HepG2 (cell line): ENCODE results near the gene DCLRE1C. TPM values are rescaled to one million over a fixed set of nuclear protein-coding genes. Genes with fewer than 3 reads are reported as not detected.

Experiments
- AHDC1 ChIP-seq: sonication (generic); formaldehyde crosslinking; IDR thresholded peaks from 2 replicates; pipeline ENCODE4 v1.5.1; 2020; ENCODE audit warnings: mild to moderate bottlenecking, missing genetic modification reagents, borderline replicate concordance
- ATF2 ChIP-seq: sonication (generic); formaldehyde crosslinking; IDR thresholded peaks from 2 replicates; pipeline ENCODE4 v1.4.0; 2020; ENCODE audit warnings: missing genetic modification reagents
- ATM ChIP-seq: fragments of 450-650 bp; IDR thresholded peaks from 2 replicates; pipeline ENCODE4 v1.7.1; 2017; ENCODE audit warnings: mild to moderate bottlenecking, borderline replicate concordance
- CSRNP1 ChIP-seq: sonication (generic); formaldehyde crosslinking; IDR thresholded peaks from 2 replicates; pipeline ENCODE4 v1.8.1; 2023; ENCODE audit warnings: mild to moderate bottlenecking, missing genetic modification reagents
- HNF1B ChIP-seq: sonication (generic); formaldehyde crosslinking; IDR thresholded peaks from 2 replicates; pipeline ENCODE4 v1.5.1; 2020; ENCODE audit warnings: mild to moderate bottlenecking, moderate library complexity, missing genetic modification reagents
- IRF2 ChIP-seq: IDR thresholded peaks from 2 replicates; pipeline ENCODE4 v1.6.1; 2018; ENCODE audit warnings: missing genetic modification reagents, missing compliant biosample characterization
- JUND ChIP-seq: sonication (generic); formaldehyde crosslinking; IDR thresholded peaks from 2 replicates; pipeline ENCODE4 v1.8.0; 2022; ENCODE audit warnings: mild to moderate bottlenecking, missing genetic modification reagents
- KLF9 ChIP-seq: IDR thresholded peaks from 2 replicates; pipeline ENCODE4 v1.6.1; 2016; ENCODE audit warnings: low read depth
- RAD21 ChIP-seq: fragments of 450-650 bp; formaldehyde crosslinking; IDR thresholded peaks from 2 replicates; pipeline ENCODE4 v1.5.0; 2020; ENCODE audit warnings: mild to moderate bottlenecking
- SALL1 ChIP-seq: sonication (generic); formaldehyde crosslinking; IDR thresholded peaks from 2 replicates; pipeline ENCODE4 v1.8.0; 2022; ENCODE audit warnings: mild to moderate bottlenecking, missing genetic modification reagents
- SRSF1 ChIP-seq: fragments of 200-400 bp; formaldehyde crosslinking; optimal IDR thresholded peaks from 2 replicates; pipeline ENCODE3; 2017; ENCODE audit warnings: mild to moderate bottlenecking, low read depth, low read length, moderate library complexity
- ZBTB2 ChIP-seq: sonication (generic); formaldehyde crosslinking; IDR thresholded peaks from 2 replicates; pipeline ENCODE4 v1.8.0; 2022; ENCODE audit warnings: low read depth, missing genetic modification reagents
- ZFY ChIP-seq: sonication (generic); formaldehyde crosslinking; IDR thresholded peaks from 2 replicates; pipeline ENCODE4 v1.4.0; 2020; ENCODE audit warnings: missing genetic modification reagents
- ZNF138 ChIP-seq: sonication (generic); formaldehyde crosslinking; IDR thresholded peaks from 2 replicates; pipeline ENCODE4 v1.5.0; 2020; ENCODE audit warnings: mild to moderate bottlenecking, low read depth, missing genetic modification reagents
- ZNF350 ChIP-seq: sonication (generic); formaldehyde crosslinking; IDR thresholded peaks from 2 replicates; pipeline ENCODE4 v1.4.0; 2020; ENCODE audit warnings: mild to moderate bottlenecking, low read depth, missing genetic modification reagents, borderline replicate concordance
- ZNF816 ChIP-seq: sonication (generic); formaldehyde crosslinking; IDR thresholded peaks from 2 replicates; pipeline ENCODE4 v1.8.0; 2022; ENCODE audit warnings: missing genetic modification reagents, mild to moderate bottlenecking, borderline replicate concordance
- polyA plus RNA-seq, 8 experiments: library from polyadenylated mRNA; depleted of rRNA in 3 of 8; stranded (reverse) in 7 of 8; unstranded in 1 of 8; fragments of >200 nt; fragmentation: Illumina TruSeq in 4 of 8; extraction: Trizol in 4 of 8; gene quantifications; 2 replicates each; pipeline versions ENCODE4 v1.2.1 to v1.2.3, GENCODE V29; 2011 to 2016; ENCODE audit warnings: low read depth in 4 of 8, missing spikeins in 1 of 8, mixed read lengths in 1 of 8; ENCODE audit not compliant: insufficient read depth in 1 of 8
- total RNA-seq, 5 experiments: library from RNA; depleted of rRNA; stranded (reverse); fragments of >200 nt; fragmentation: Illumina TruSeq; extraction: Trizol; gene quantifications; 2 replicates each; pipeline ENCODE4 v1.2.3, GENCODE V29; 2016; ENCODE audit warnings: low read depth in 1 of 5

DCLRE1C gene
- total and polyA plus RNA-seq, 2 of the 13 experiments (the other 11 are each of a cell fraction or from before 2014, with no cell fraction given): 3.0 to 10.3 TPM

- TF ChIP-seq HNF1B (CRISPR knock-in tag) (peak; percentile 48; the same call in 1 of the 2 replicates), ZNF350 (CRISPR knock-in tag) (peak; percentile 56), ATM (no peak), ZFY (CRISPR knock-in tag) (peak; percentile 83), IRF2 (CRISPR knock-in tag) (0 out of 2 replicates have a peak, but pooled peaks have one; percentile 10), ZNF816 (CRISPR knock-in tag) (peak; percentile 37; the same call in 1 of the 2 replicates), ZBTB2 (CRISPR knock-in tag) (0 out of 2 replicates have a peak, but pooled peaks have one; percentile 45), CSRNP1 (CRISPR knock-in tag) (peak; percentile 14; the same call in 1 of the 2 replicates), SRSF1 (no peak), AHDC1 (CRISPR knock-in tag) (peak; percentile 37; the same call in 1 of the 2 replicates), JUND (0 out of 2 replicates have a peak, but pooled peaks have one; percentile 28), RAD21 (CRISPR knock-in tag) (peak; percentile 19; the same call in 1 of the 2 replicates), KLF9 (CRISPR knock-in tag) (peak; percentile 19; the same call in 1 of the 2 replicates), ATF2 (CRISPR knock-in tag) (peak; percentile 25; the same call in 1 of the 2 replicates), SALL1 (CRISPR knock-in tag) (peak; percentile 61), ZNF138 (CRISPR knock-in tag) (no peak)
These were observed 5.5 kb upstream of the DCLRE1C start, which contains the start of gene MEIG1 (continued) for GRCh38 chr10:14959221-14960057.
